ENCODE results near the gene KIF24. TPM values are rescaled to one million over a fixed set of nuclear protein-coding genes. Genes with fewer than 3 reads are reported as not detected.

The KIF24 gene
- total RNA-seq, 4 donors from 2014 or later = 0.13 to 0.68 (median 0.50) TPM

DNA sequence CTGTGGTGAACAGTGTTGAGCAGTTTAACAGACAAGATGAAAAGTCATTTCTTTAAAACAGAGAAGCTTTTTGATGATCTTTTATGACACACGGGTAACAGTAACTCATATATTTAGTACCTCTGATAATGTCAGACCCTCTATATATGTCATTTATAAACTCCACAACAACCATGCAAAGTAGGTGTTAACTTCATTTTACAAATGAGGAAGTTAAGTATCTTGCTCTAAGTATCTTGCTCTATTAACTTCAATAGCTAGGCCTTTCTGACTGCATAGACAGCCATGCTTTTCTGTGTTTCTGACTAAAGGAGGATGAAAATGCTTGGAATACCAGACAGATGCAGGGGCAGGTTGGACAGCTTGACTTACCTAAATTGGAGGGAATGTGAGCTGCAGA lies 2.1 kb upstream of the KIF24 start:
- TF ChIP-seq, protein P1, sequence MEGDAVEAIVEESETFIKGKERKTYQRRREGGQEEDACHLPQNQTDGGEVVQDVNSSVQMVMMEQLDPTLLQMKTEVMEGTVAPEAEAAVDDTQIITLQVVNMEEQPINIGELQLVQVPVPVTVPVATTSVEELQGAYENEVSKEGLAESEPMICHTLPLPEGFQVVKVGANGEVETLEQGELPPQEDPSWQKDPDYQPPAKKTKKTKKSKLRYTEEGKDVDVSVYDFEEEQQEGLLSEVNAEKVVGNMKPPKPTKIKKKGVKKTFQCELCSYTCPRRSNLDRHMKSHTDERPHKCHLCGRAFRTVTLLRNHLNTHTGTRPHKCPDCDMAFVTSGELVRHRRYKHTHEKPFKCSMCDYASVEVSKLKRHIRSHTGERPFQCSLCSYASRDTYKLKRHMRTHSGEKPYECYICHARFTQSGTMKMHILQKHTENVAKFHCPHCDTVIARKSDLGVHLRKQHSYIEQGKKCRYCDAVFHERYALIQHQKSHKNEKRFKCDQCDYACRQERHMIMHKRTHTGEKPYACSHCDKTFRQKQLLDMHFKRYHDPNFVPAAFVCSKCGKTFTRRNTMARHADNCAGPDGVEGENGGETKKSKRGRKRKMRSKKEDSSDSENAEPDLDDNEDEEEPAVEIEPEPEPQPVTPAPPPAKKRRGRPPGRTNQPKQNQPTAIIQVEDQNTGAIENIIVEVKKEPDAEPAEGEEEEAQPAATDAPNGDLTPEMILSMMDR (IDR thresholded peaks at IDR 0.05 in 4 of 5, conservative IDR thresholded peaks at IDR 0.05 in 1 of 5) = no peak
- no peak for TF ChIP-seq POLR2A (IDR thresholded peaks at IDR 0.05)
- no peak overlapping the region for H3K4me3 ChIP-seq
- H3K4me1 ChIP-seq = peaks cover 19 to 21% of the 10 kb centered on the region in 2 donors
- intact Hi-C loops (cut with DNase I; ENCODE audit: low total_unique reads) (loop anchor here (5.0 kb wide), 2 partner anchors 154 to 171 kb away; partner anchors contain the start of gene UBAP1), in situ Hi-C loops (cut with MboI; ENCODE audit: low sequenced_read_pairs in 4 of 4) (loop anchor here in 1 of 4 donors (5.0 kb wide), 1 partner anchor 46 kb away; the partner anchor contains the start of gene MYORG)
- no peaks in the 10 kb centered on the region for H3K9me3 ChIP-seq
- no peaks in the 10 kb centered on the region for H3K36me3 ChIP-seq
- no peaks in the 10 kb centered on the region for H3K27me3 ChIP-seq
- peak overlapping the region in 1 of 4 donors; percentile 4 for H3K27ac ChIP-seq
- no peak for ATAC-seq
- no peak for DNase-seq

DNA sequence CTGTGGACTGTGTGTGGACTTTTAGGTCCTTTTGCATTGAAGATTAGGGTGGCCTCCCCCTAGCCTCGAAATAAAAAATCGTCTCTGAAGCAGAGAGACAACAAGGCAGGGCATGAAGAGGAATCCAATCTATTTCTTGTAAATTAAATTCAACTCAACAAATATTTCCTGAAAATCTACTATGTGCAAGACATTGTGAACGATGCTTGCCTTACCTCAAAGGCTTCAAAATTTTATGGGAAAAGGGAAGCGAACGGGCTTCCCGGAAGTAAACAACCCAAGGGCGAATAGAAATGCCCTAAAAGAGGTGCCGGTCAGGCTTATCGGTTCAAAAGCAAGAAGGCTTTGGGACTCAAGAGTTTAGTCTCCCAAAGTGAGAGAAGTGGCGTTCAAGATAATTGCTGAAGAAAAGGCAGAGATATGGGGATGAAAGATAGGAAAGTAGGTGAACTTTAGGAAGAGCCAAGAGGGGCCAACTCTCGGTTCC lies 525 bp downstream of the KIF24 start:
- ATAC-seq = no peak
- Histone ChIP-seq H3K27ac (peak overlapping the region; percentile 30 to 94 (median 56)), H3K4me3 (peak overlapping the region; percentile 54 to 83 (median 60)), H3K9me3 (no peaks in the 10 kb centered on the region), H3K36me3 (no peaks in the 10 kb centered on the region), H3K4me1 (peaks cover 20 to 22% of the 10 kb centered on the region in 2 donors), H3K27me3 (no peaks in the 10 kb centered on the region)
- in situ Hi-C loops (cut with MboI; ENCODE audit: low sequenced_read_pairs in 4 of 4) = loop anchor here in 1 of 4 donors (10.0 kb wide), 1 partner anchor 204 kb away; the partner anchor contains the start of gene DCAF12
- no peak for DNase-seq
- intact Hi-C loops (cut with DNase I; ENCODE audit: low total_unique reads) = loop anchor here (2.0 kb wide), 2 partner anchors 72 to 262 kb away; no protein-coding TSS in a partner anchor
- TF ChIP-seq, protein P1 (IDR thresholded peaks at IDR 0.05 in 4 of 5, conservative IDR thresholded peaks at IDR 0.05 in 1 of 5) = no peak
- no peak for TF ChIP-seq POLR2A (IDR thresholded peaks at IDR 0.05)

DNA sequence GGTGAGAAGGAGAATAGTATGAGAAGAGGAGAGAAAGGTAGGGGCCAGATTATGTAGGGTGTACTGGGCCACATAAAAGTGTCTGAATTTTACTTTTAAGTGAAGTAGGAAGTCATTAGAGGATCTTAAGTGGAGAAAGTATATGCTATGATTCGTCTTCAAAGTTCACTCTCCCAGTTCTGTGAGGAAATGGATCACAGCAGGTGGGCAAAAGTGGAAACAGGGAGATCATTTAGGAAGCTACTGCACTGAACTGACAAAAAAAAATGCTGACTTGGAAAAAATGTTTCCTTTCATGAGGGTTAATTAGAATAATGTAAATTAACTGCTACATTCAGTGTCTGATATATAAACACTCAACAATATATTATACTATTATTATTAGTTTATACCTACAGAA lies 2.4 kb downstream of the KIF24 start:
- peak overlapping the region in 1 of 4 donors; percentile 55 for H3K27ac ChIP-seq
- H3K27me3 ChIP-seq = no peaks in the 10 kb centered on the region
- in situ Hi-C loops (cut with MboI; ENCODE audit: low sequenced_read_pairs in 4 of 4) (loop anchor here in 1 of 4 donors (10.0 kb wide), 1 partner anchor 202 kb away; the partner anchor contains the start of gene DCAF12), intact Hi-C loops (cut with DNase I; ENCODE audit: low total_unique reads) (no loop called here)
- no peak for TF ChIP-seq POLR2A (IDR thresholded peaks at IDR 0.05)
- TF ChIP-seq, protein P1 (IDR thresholded peaks at IDR 0.05 in 4 of 5, conservative IDR thresholded peaks at IDR 0.05 in 1 of 5) = no peak
- no peaks in the 10 kb centered on the region for H3K9me3 ChIP-seq
- H3K36me3 ChIP-seq = no peaks in the 10 kb centered on the region
- no peak overlapping the region for H3K4me3 ChIP-seq
- DNase-seq (no peak), ATAC-seq (no peak)
- peaks cover 26 to 27% of the 10 kb centered on the region in 2 donors for H3K4me1 ChIP-seq

DNA sequence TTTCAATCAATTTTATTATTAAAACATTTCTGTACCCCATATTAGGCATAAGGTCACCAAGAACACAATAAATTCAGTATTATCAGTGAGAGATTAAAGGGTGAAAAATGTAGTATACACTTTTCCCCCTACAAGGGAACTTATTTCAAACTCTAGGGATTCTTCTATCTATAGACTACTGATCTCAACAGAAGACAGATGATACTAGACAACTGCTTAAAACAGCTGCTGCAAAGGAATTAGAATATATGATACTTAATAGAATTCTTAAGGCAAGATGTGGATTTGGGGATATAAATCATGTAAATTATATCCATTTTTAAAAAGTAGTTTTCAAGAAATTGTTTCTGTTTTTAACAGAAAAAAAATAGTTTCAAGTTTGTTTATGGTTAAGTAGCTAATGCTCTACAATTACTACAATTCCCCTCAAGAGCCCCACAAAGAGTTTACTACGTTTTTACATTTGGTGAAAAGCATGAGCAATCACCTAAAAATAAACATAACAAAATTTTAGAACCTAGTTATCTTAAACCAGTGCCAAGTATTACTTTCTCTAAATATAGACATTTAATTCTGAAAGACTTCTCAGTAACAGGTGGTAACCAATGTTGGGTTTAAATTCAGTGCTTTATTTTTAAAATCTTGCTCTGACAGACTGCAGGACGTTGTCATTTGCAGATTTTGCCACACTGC lies 6.0 kb downstream of the KIF24 start:
- intact Hi-C loops (cut with DNase I; ENCODE audit: low total_unique reads) (no loop called here), in situ Hi-C loops (cut with MboI; ENCODE audit: low sequenced_read_pairs in 4 of 4) (loop anchor here in 1 of 4 donors (10.0 kb wide), 1 partner anchor 198 kb away; the partner anchor contains the start of gene DCAF12)
- no peak for DNase-seq
- ATAC-seq = no peak
- no peaks in the 10 kb centered on the region for H3K36me3 ChIP-seq
- peak overlapping the region in 1 of 4 donors; percentile 35 for H3K27ac ChIP-seq
- no peaks in the 10 kb centered on the region for H3K9me3 ChIP-seq
- H3K27me3 ChIP-seq = no peaks in the 10 kb centered on the region
- peaks cover 10 to 13% of the 10 kb centered on the region in 2 donors for H3K4me1 ChIP-seq
- no peak overlapping the region for H3K4me3 ChIP-seq
- TF ChIP-seq POLR2A (IDR thresholded peaks at IDR 0.05) = no peak
- TF ChIP-seq, protein P1 (IDR thresholded peaks at IDR 0.05 in 4 of 5, conservative IDR thresholded peaks at IDR 0.05 in 1 of 5) = no peak
